Measurements from ENCODE around the gene CD38.

DNA sequence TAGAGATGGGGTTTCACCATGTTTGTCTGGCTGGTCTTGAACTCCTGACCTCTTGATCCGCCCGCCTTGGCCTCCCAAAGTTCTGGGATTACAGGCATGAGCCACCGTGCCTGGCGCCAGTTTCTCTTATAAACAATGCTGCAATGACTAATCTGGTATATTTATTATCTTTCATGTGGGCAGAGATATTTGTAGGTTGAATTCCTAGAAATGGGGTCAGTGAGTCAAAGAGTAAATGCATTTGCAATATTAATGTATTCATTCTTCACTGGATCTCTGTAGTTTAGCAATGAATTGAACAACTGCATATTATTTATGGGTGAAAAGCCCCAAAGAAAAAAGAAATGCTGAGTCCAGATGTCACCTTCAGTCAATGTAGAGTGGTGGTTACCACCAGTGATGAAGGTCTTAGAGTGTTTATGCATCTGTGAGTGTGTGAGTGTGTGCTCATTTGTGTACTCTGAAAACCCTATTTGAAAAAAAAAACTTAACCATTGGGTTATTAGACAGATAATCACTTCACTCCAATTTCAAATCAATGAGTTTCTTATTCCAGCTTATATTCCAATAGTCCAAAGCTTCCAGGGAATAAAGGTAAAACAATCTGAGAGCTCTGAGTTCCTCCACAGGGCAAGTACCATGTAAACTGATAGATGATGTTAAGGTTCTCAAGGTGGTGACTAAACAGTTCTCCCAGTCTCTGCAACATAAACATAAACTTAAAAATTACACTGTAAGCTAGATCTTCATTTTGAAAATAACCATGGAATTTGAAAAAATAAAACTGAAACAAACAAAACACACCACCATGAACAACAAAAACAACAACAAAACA lies 22.6 kb upstream of the CD38 start:
- no peak for TF ChIP-seq POLR2AphosphoS5 (IDR thresholded peaks at IDR 0.05; ENCODE audit: low read depth, low read length)
- no peak for TF ChIP-seq POLR2A (IDR thresholded peaks at IDR 0.05; ENCODE audit: low read depth, low read length)
- no peak for TF ChIP-seq TAF1 (IDR thresholded peaks at IDR 0.05; ENCODE audit: low read depth, low read length)
- TF ChIP-seq SPI1 (IDR thresholded peaks at IDR 0.05; ENCODE audit: low read depth, low read length), result no peak

Data from GM12891 (cell line).